Measurements from ENCODE around the gene SEMA5A.

- no peak for TF ChIP-seq CTCF (optimal IDR thresholded peaks at IDR 0.05 in 1 of 3, IDR thresholded peaks at IDR 0.05 in 1 of 3, conservative IDR thresholded peaks at IDR 0.05 in 1 of 3; ENCODE audit: extremely low read depth in 1 of 3, insufficient read depth in 2 of 3, low read length in 3 of 3)
- TF ChIP-seq EZH2 (IDR thresholded peaks at IDR 0.05; ENCODE audit: low read length), result no peak
These were observed 511 bp downstream of the SEMA5A start for GRCh38 chr5:9545136-9545991.

Measured in keratinocyte (primary cell).